ENCODE measurements around the gene USP1. TPM values are rescaled to one million over a fixed set of nuclear protein-coding genes. Genes with fewer than 3 reads are reported as not detected.

USP1 gene
- total RNA-seq, 1 donor from 2014 or later, result 20.0 TPM

- Mint-ChIP-seq H3K36me3 (ENCODE audit: low read depth, unreplicated experiment) (no peaks in the 10 kb centered on the region), H3K27ac (ENCODE audit: unreplicated experiment) (no peak overlapping the region), H3K27me3 (ENCODE audit: unreplicated experiment) (peaks cover 1% of the 10 kb centered on the region), H3K4me3 (ENCODE audit: unreplicated experiment) (no peak overlapping the region), H3K9me3 (ENCODE audit: unreplicated experiment) (no peaks in the 10 kb centered on the region), H3K4me1 (ENCODE audit: unreplicated experiment) (no peaks in the 10 kb centered on the region)
- TF ChIP-seq CTCF (IDR thresholded peaks at IDR 0.05; ENCODE audit: unreplicated experiment), result no peak
- DNase-seq (ENCODE audit: low spot score), result no peak
These were observed 19.4 kb upstream of the USP1 start for GRCh38 chr1:62417351-62417999.

GRCh38 chr1:62420214-62420613, 16.6 kb upstream of the USP1 start:
- Mint-ChIP-seq H3K27ac (ENCODE audit: unreplicated experiment) (no peak overlapping the region), H3K9me3 (ENCODE audit: unreplicated experiment) (no peaks in the 10 kb centered on the region), H3K27me3 (ENCODE audit: unreplicated experiment) (peaks cover 3% of the 10 kb centered on the region), H3K4me1 (ENCODE audit: unreplicated experiment) (no peaks in the 10 kb centered on the region), H3K4me3 (ENCODE audit: unreplicated experiment) (no peak overlapping the region), H3K36me3 (ENCODE audit: low read depth, unreplicated experiment) (no peaks in the 10 kb centered on the region)
- TF ChIP-seq CTCF (IDR thresholded peaks at IDR 0.05; ENCODE audit: unreplicated experiment), result no peak
- no peak for DNase-seq (ENCODE audit: low spot score)

- Mint-ChIP-seq H3K36me3 (ENCODE audit: low read depth, unreplicated experiment) (no peaks in the 10 kb centered on the region), H3K27me3 (ENCODE audit: unreplicated experiment) (peaks cover 2% of the 10 kb centered on the region), H3K4me1 (ENCODE audit: unreplicated experiment) (peaks cover 2% of the 10 kb centered on the region), H3K27ac (ENCODE audit: unreplicated experiment) (no peak overlapping the region), H3K9me3 (ENCODE audit: unreplicated experiment) (no peaks in the 10 kb centered on the region), H3K4me3 (ENCODE audit: unreplicated experiment) (no peak overlapping the region)
- TF ChIP-seq CTCF (IDR thresholded peaks at IDR 0.05; ENCODE audit: unreplicated experiment), result no peak
- no peak for DNase-seq (ENCODE audit: low spot score)
These were observed 13.1 kb upstream of the USP1 start for GRCh38 chr1:62423580-62424242.

DNA sequence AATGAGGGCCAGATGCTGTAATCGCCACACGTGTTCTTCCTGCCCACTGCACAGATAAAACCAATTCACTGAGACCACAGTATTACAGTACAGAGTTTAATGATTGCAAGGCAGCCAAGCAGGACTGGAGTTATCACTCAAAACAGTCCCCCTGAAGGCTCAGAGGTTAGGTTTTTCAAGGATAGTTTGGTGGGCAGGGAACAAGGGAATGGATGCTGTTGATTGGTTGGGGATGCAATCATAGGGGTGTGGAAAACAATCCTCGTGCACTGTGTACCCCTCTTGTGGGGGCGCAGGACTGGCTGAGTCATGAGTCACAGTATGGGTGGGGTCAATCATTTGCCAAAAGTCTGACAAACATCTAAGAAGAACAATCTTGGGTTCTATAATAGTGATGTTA, 12.4 kb upstream of the USP1 start:
- Mint-ChIP-seq H3K9me3 (ENCODE audit: unreplicated experiment) (no peaks in the 10 kb centered on the region), H3K4me1 (ENCODE audit: unreplicated experiment) (peaks cover 2% of the 10 kb centered on the region), H3K27me3 (ENCODE audit: unreplicated experiment) (peaks cover 2% of the 10 kb centered on the region), H3K27ac (ENCODE audit: unreplicated experiment) (no peak overlapping the region), H3K4me3 (ENCODE audit: unreplicated experiment) (no peak overlapping the region), H3K36me3 (ENCODE audit: low read depth, unreplicated experiment) (no peaks in the 10 kb centered on the region)
- TF ChIP-seq CTCF (IDR thresholded peaks at IDR 0.05; ENCODE audit: unreplicated experiment), result no peak
- DNase-seq (ENCODE audit: low spot score), result no peak

DNA sequence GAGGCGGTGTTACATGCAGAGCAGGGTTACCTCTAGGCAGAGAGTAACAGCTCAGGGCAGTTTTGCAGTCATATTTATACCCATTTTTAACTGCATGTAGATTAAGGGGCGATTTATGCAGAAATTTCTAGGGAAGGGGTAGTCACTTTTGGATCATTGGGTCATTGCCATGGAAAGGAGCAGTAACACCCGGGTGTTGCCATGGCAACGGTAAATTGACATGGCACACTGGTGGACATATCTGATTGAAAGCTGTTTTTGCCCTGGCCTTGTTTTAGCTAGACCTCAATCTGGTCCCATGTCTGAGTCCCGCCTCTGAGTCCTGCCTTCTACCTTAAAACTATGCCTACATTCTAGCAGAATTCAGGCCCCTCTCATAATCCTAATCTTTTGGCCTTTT, 11.8 kb upstream of the USP1 start:
- DNase-seq (ENCODE audit: low spot score), result no peak
- Mint-ChIP-seq H3K4me1 (ENCODE audit: unreplicated experiment) (peaks cover 2% of the 10 kb centered on the region), H3K4me3 (ENCODE audit: unreplicated experiment) (no peak overlapping the region), H3K27me3 (ENCODE audit: unreplicated experiment) (peaks cover 2% of the 10 kb centered on the region), H3K36me3 (ENCODE audit: low read depth, unreplicated experiment) (no peaks in the 10 kb centered on the region), H3K9me3 (ENCODE audit: unreplicated experiment) (no peaks in the 10 kb centered on the region), H3K27ac (ENCODE audit: unreplicated experiment) (no peak overlapping the region)
- TF ChIP-seq CTCF (IDR thresholded peaks at IDR 0.05; ENCODE audit: unreplicated experiment), result no peak
